Thoracic aorta (tissue), 2 donors: Measurements from ENCODE around the gene SUGP2. TPM values are rescaled to one million over a fixed set of nuclear protein-coding genes. Genes with fewer than 3 reads are reported as not detected.
"Not testable (repeated sequence)": the region's sequence is repeated elsewhere in the genome, so short reads cannot be mapped to it uniquely, and the experiment has no call there.

Experiments used
- ATAC-seq: fragments of 150-250 bp; one replicate; pipeline ENCODE4 v1.8.0; 2017; ENCODE audit warnings: low read depth; ENCODE audit not compliant: insufficient number of reproducible peaks, low FRiP score
- DNase-seq: peaks from one replicate; pipeline ENCODE4 v3.0.0-alpha.2; 2020; ENCODE audit warnings: low spot score
- H3K27ac ChIP-seq, 2 donors: fragments of 200-600 bp; sonication (generic); 1 replicate in 1 of 2; 2 replicates in 1 of 2; pipeline ENCODE4 v1.5.1; 2016; ENCODE audit warnings: mild to moderate bottlenecking in 2 of 2, moderate library complexity in 2 of 2
- H3K27me3 ChIP-seq: fragments of 200-600 bp; sonication (generic); replicated peaks from 2 replicates; pipeline ENCODE4 v1.6.0; 2016; ENCODE audit warnings: mild to moderate bottlenecking; ENCODE audit not compliant: insufficient read depth
- H3K36me3 ChIP-seq: fragments of 200-600 bp; sonication (generic); one replicate; pipeline ENCODE4 v1.5.1; 2016
- H3K4me1 ChIP-seq, 2 donors: fragments of 200-600 bp; sonication (generic); 1 replicate in 1 of 2; 2 replicates in 1 of 2; pipeline versions ENCODE4 v1.5.1 to v1.6.0; 2016; ENCODE audit warnings: low read depth in 2 of 2, mild to moderate bottlenecking in 1 of 2; ENCODE audit not compliant: control insufficient read depth in 1 of 2
- H3K4me3 ChIP-seq: fragments of 200-600 bp; sonication (generic); 2 replicates; pipeline ENCODE4 v1.5.1; 2016; ENCODE audit warnings: mild to moderate bottlenecking
- H3K9me3 ChIP-seq: fragments of 200-600 bp; sonication (generic); 2 replicates; pipeline ENCODE4 v1.5.1; 2016
- CTCF ChIP-seq: fragments of 200-600 bp; sonication (generic); IDR thresholded peaks from one replicate; pipeline ENCODE4 v1.5.1; 2019; ENCODE audit warnings: antibody characterized with exemption
- total RNA-seq, 2 donors: library from RNA; depleted of rRNA; stranded (reverse); fragments of >200 nt; gene quantifications; one replicate each; pipeline versions ENCODE4 v1.1.0 to v1.2.3, GENCODE V29; 2016

Gene SUGP2
- total RNA-seq, 2 donors from 2014 or later, result 42.6 to 57.5 TPM

GRCh38 chr19:18960370-18960769 is 72.9 kb downstream of the SUGP2 start:
- no peak for DNase-seq
- Histone ChIP-seq H3K36me3 (no peaks in the 10 kb centered on the region), H3K27ac (no peak overlapping the region), H3K9me3 (no peaks in the 10 kb centered on the region), H3K27me3 (no peaks in the 10 kb centered on the region), H3K4me1 (no peaks in the 10 kb centered on the region), H3K4me3 (no peak overlapping the region)
- no peak for ATAC-seq
- no peak for TF ChIP-seq CTCF

- no peak for TF ChIP-seq CTCF
- Histone ChIP-seq H3K4me3 (no peak overlapping the region), H3K4me1 (no peaks in the 10 kb centered on the region), H3K36me3 (no peaks in the 10 kb centered on the region), H3K27ac (no peak overlapping the region), H3K27me3 (no peaks in the 10 kb centered on the region), H3K9me3 (no peaks in the 10 kb centered on the region)
- ATAC-seq (no peak), DNase-seq (no peak)
These were observed 78.3 kb downstream of the SUGP2 start for GRCh38 chr19:18955042-18955441.

GRCh38 chr19:18954094-18954493 is 79.2 kb downstream of the SUGP2 start:
- TF ChIP-seq CTCF, result no peak
- ATAC-seq (no peak), DNase-seq (no peak)
- H3K36me3 ChIP-seq, result no peaks in the 10 kb centered on the region
- H3K4me3 ChIP-seq, result no peak overlapping the region
- no peak overlapping the region for H3K27ac ChIP-seq
- no peaks in the 10 kb centered on the region for H3K27me3 ChIP-seq
- no peaks in the 10 kb centered on the region for H3K4me1 ChIP-seq
- no peaks in the 10 kb centered on the region for H3K9me3 ChIP-seq

- not testable (repeated sequence) for H3K9me3 ChIP-seq, H3K36me3 ChIP-seq, ATAC-seq, DNase-seq, H3K4me3 ChIP-seq, H3K27me3 ChIP-seq, H3K27ac ChIP-seq, H3K4me1 ChIP-seq
These were observed 80.8 kb downstream of the SUGP2 start for GRCh38 chr19:18952364-18953003.

GRCh38 chr19:18951721-18952281 is 81.5 kb downstream of the SUGP2 start:
- no peaks in the 10 kb centered on the region for H3K9me3 ChIP-seq
- no peaks in the 10 kb centered on the region for H3K4me1 ChIP-seq
- H3K4me3 ChIP-seq, result no peak overlapping the region
- no peak overlapping the region for H3K27ac ChIP-seq
- DNase-seq (no peak), ATAC-seq (no peak)
- H3K27me3 ChIP-seq, result no peaks in the 10 kb centered on the region
- H3K36me3 ChIP-seq, result no peaks in the 10 kb centered on the region
- no peak for TF ChIP-seq CTCF

- Histone ChIP-seq H3K9me3 (no peaks in the 10 kb centered on the region), H3K27ac (no peak overlapping the region), H3K4me1 (no peaks in the 10 kb centered on the region), H3K27me3 (no peaks in the 10 kb centered on the region), H3K36me3 (no peaks in the 10 kb centered on the region), H3K4me3 (no peak overlapping the region)
- ATAC-seq (no peak), DNase-seq (no peak)
- no peak for TF ChIP-seq CTCF
These were observed 83.5 kb downstream of the SUGP2 start for GRCh38 chr19:18949858-18950257.
